Endometrium (tissue), 2 donors: Measurements from ENCODE around the gene HDAC4.

Experiments used
- FAIRE-seq: peaks from 2 replicates; lab custom pipeline; 2012; peaks lifted over from hg19 to GRCh38; lab: Jason Lieb, UNC
- donor health status: control.
- donor health status: control.

The HDAC4 gene

GRCh38 chr2:239307921-239308613, 92.8 kb downstream of the HDAC4 start:
- no peak for FAIRE-seq

- FAIRE-seq: no peak
Measured at GRCh38 chr2:239307221-239307569, 93.6 kb downstream of the HDAC4 start.

GRCh38 chr2:239306274-239307220, 94.3 kb downstream of the HDAC4 start:
- no peak for FAIRE-seq

GRCh38 chr2:239305771-239306170, 95.0 kb downstream of the HDAC4 start:
- no peak for FAIRE-seq

- no peak for FAIRE-seq
Measured at GRCh38 chr2:239305222-239305575, 95.6 kb downstream of the HDAC4 start.

- no peak for FAIRE-seq
Measured at GRCh38 chr2:239304533-239305221, 96.1 kb downstream of the HDAC4 start.

- no peak for FAIRE-seq
Measured at GRCh38 chr2:239303711-239304532, 96.9 kb downstream of the HDAC4 start.

GRCh38 chr2:239302808-239303557, 97.8 kb downstream of the HDAC4 start:
- FAIRE-seq: no peak

GRCh38 chr2:239302083-239302807, 98.6 kb downstream of the HDAC4 start:
- FAIRE-seq: no peak

- no peak for FAIRE-seq
Measured at GRCh38 chr2:239300871-239301735, 99.7 kb downstream of the HDAC4 start.

GRCh38 chr2:239300242-239300641, 100.6 kb downstream of the HDAC4 start:
- no peak for FAIRE-seq

- no peak for FAIRE-seq
Measured at GRCh38 chr2:239299218-239299939, 101.4 kb downstream of the HDAC4 start.

- no peak for FAIRE-seq
Measured at GRCh38 chr2:239298116-239298804, 102.6 kb downstream of the HDAC4 start.

GRCh38 chr2:239297142-239298004, 103.4 kb downstream of the HDAC4 start:
- FAIRE-seq: no peak

- FAIRE-seq: no peak
Measured at GRCh38 chr2:239296020-239296932, 104.5 kb downstream of the HDAC4 start.

GRCh38 chr2:239295377-239296019, 105.3 kb downstream of the HDAC4 start:
- no peak for FAIRE-seq
